Activated naive CD8-positive, alpha-beta T cell treated with anti-CD3 and anti-CD28 coated beads, Interleukin-2, amount 50 U/mL, for 24 hours (primary cell): ENCODE measurements around the gene ARHGAP42.

Experiments used
- ATAC-seq: fragments of 150-1000 bp; cut with Tn5 transposase; one replicate; pipeline ENCODE4 v1.10.0; 2021
- DNase-seq: peaks from one replicate; pipeline ENCODE4 v3.0.0; 2021
- H3K27ac Mint-ChIP-seq: one replicate; pipeline ENCODE4 v1.8.0; 2021; ENCODE audit warnings: mild to moderate bottlenecking, mixed read lengths
- H3K27me3 Mint-ChIP-seq: one replicate; pipeline ENCODE4 v1.8.0; 2021; ENCODE audit warnings: mixed read lengths
- H3K36me3 Mint-ChIP-seq: one replicate; pipeline ENCODE4 v1.8.0; 2021; ENCODE audit warnings: low read depth, mixed read lengths
- H3K4me1 Mint-ChIP-seq: one replicate; pipeline ENCODE4 v1.8.0; 2021; ENCODE audit warnings: mixed read lengths
- H3K4me3 Mint-ChIP-seq: one replicate; pipeline ENCODE4 v1.8.0; 2021; ENCODE audit warnings: mild to moderate bottlenecking, moderate library complexity, mixed read lengths
- H3K9me3 Mint-ChIP-seq: one replicate; pipeline ENCODE4 v1.8.0; 2021; ENCODE audit warnings: mixed read lengths

ARHGAP42 gene

GRCh38 chr11:100778166-100778785, 91.2 kb downstream of the ARHGAP42 start:
- no peak overlapping the region for H3K4me3 Mint-ChIP-seq
- no peak overlapping the region for H3K27ac Mint-ChIP-seq
- ATAC-seq = no peak
- DNase-seq = no peak
- peaks cover 2% of the 10 kb centered on the region for H3K4me1 Mint-ChIP-seq
- H3K36me3 Mint-ChIP-seq = no peaks in the 10 kb centered on the region
- H3K27me3 Mint-ChIP-seq = no peaks in the 10 kb centered on the region
- H3K9me3 Mint-ChIP-seq = no peaks in the 10 kb centered on the region

GRCh38 chr11:100780470-100780869, 93.4 kb downstream of the ARHGAP42 start:
- Mint-ChIP-seq H3K36me3 (no peaks in the 10 kb centered on the region), H3K9me3 (no peaks in the 10 kb centered on the region), H3K4me3 (no peak overlapping the region), H3K27ac (no peak overlapping the region), H3K4me1 (peaks cover 2% of the 10 kb centered on the region), H3K27me3 (no peaks in the 10 kb centered on the region)
- ATAC-seq (no peak), DNase-seq (no peak)

- no peak overlapping the region for H3K27ac Mint-ChIP-seq
- DNase-seq = no peak
- no peak for ATAC-seq
- no peaks in the 10 kb centered on the region for H3K27me3 Mint-ChIP-seq
- H3K9me3 Mint-ChIP-seq = peaks cover 4% of the 10 kb centered on the region
- H3K4me1 Mint-ChIP-seq = no peaks in the 10 kb centered on the region
- no peaks in the 10 kb centered on the region for H3K36me3 Mint-ChIP-seq
- H3K4me3 Mint-ChIP-seq = no peak overlapping the region
Measured at GRCh38 chr11:100785148-100785983, 98.3 kb downstream of the ARHGAP42 start.

GRCh38 chr11:100788561-100789295, 101.6 kb downstream of the ARHGAP42 start:
- H3K9me3 Mint-ChIP-seq = peaks cover 4% of the 10 kb centered on the region
- ATAC-seq = no peak
- no peak overlapping the region for H3K4me3 Mint-ChIP-seq
- no peaks in the 10 kb centered on the region for H3K4me1 Mint-ChIP-seq
- H3K27ac Mint-ChIP-seq = no peak overlapping the region
- DNase-seq = no peak
- H3K36me3 Mint-ChIP-seq = no peaks in the 10 kb centered on the region
- no peaks in the 10 kb centered on the region for H3K27me3 Mint-ChIP-seq

- Mint-ChIP-seq H3K27ac (no peak overlapping the region), H3K36me3 (no peaks in the 10 kb centered on the region), H3K9me3 (peaks cover 4% of the 10 kb centered on the region), H3K27me3 (no peaks in the 10 kb centered on the region), H3K4me1 (no peaks in the 10 kb centered on the region), H3K4me3 (no peak overlapping the region)
- ATAC-seq = no peak
- DNase-seq = no peak
Measured at GRCh38 chr11:100789500-100789899, 102.4 kb downstream of the ARHGAP42 start.

GRCh38 chr11:100790073-100790472, 103.0 kb downstream of the ARHGAP42 start:
- Mint-ChIP-seq H3K9me3 (peaks cover 4% of the 10 kb centered on the region), H3K4me3 (no peak overlapping the region), H3K4me1 (no peaks in the 10 kb centered on the region), H3K27me3 (no peaks in the 10 kb centered on the region), H3K27ac (no peak overlapping the region), H3K36me3 (no peaks in the 10 kb centered on the region)
- no peak for ATAC-seq
- no peak for DNase-seq

GRCh38 chr11:100791103-100791502, 104.0 kb downstream of the ARHGAP42 start:
- no peaks in the 10 kb centered on the region for H3K36me3 Mint-ChIP-seq

GRCh38 chr11:100791860-100792259, 104.8 kb downstream of the ARHGAP42 start:
- Mint-ChIP-seq H3K4me3 (no peak overlapping the region), H3K27ac (no peak overlapping the region), H3K9me3 (peaks cover 4% of the 10 kb centered on the region), H3K36me3 (no peaks in the 10 kb centered on the region), H3K4me1 (no peaks in the 10 kb centered on the region), H3K27me3 (no peaks in the 10 kb centered on the region)
- DNase-seq (no peak), ATAC-seq (no peak)

More at GRCh38 chr11:100791103-100791502, 104.0 kb downstream of the ARHGAP42 start:
- H3K27me3 Mint-ChIP-seq = no peaks in the 10 kb centered on the region
- ATAC-seq (no peak), DNase-seq (no peak)
- peaks cover 4% of the 10 kb centered on the region for H3K9me3 Mint-ChIP-seq
- H3K4me3 Mint-ChIP-seq = no peak overlapping the region
- no peak overlapping the region for H3K27ac Mint-ChIP-seq
- H3K4me1 Mint-ChIP-seq = no peaks in the 10 kb centered on the region

- DNase-seq (no peak), ATAC-seq (no peak)
- Mint-ChIP-seq H3K9me3 (no peaks in the 10 kb centered on the region), H3K27me3 (no peaks in the 10 kb centered on the region), H3K27ac (no peak overlapping the region), H3K4me3 (no peak overlapping the region), H3K4me1 (no peaks in the 10 kb centered on the region), H3K36me3 (no peaks in the 10 kb centered on the region)
Measured at GRCh38 chr11:100793525-100793924, 106.4 kb downstream of the ARHGAP42 start.

- Mint-ChIP-seq H3K27me3 (no peaks in the 10 kb centered on the region), H3K36me3 (no peaks in the 10 kb centered on the region), H3K4me3 (no peak overlapping the region), H3K4me1 (no peaks in the 10 kb centered on the region), H3K27ac (no peak overlapping the region), H3K9me3 (no peaks in the 10 kb centered on the region)
- no peak for ATAC-seq
- no peak for DNase-seq
Measured at GRCh38 chr11:100794446-100794845, 107.4 kb downstream of the ARHGAP42 start.

GRCh38 chr11:100799445-100799844, 112.4 kb downstream of the ARHGAP42 start:
- DNase-seq = no peak
- Mint-ChIP-seq H3K4me1 (no peaks in the 10 kb centered on the region), H3K27me3 (no peaks in the 10 kb centered on the region), H3K4me3 (no peak overlapping the region), H3K27ac (no peak overlapping the region), H3K9me3 (no peaks in the 10 kb centered on the region), H3K36me3 (no peaks in the 10 kb centered on the region)
- ATAC-seq = no peak

- H3K27ac Mint-ChIP-seq = no peak overlapping the region
- ATAC-seq = no peak
- no peaks in the 10 kb centered on the region for H3K27me3 Mint-ChIP-seq
- H3K36me3 Mint-ChIP-seq = no peaks in the 10 kb centered on the region
- H3K4me1 Mint-ChIP-seq = no peaks in the 10 kb centered on the region
- H3K4me3 Mint-ChIP-seq = no peak overlapping the region
- DNase-seq = no peak
- H3K9me3 Mint-ChIP-seq = no peaks in the 10 kb centered on the region
Measured at GRCh38 chr11:100800202-100800601, 113.1 kb downstream of the ARHGAP42 start.

GRCh38 chr11:100801225-100801999, 114.3 kb downstream of the ARHGAP42 start:
- Mint-ChIP-seq H3K4me1 (no peaks in the 10 kb centered on the region), H3K36me3 (no peaks in the 10 kb centered on the region), H3K27ac (no peak overlapping the region), H3K4me3 (no peak overlapping the region), H3K9me3 (no peaks in the 10 kb centered on the region), H3K27me3 (no peaks in the 10 kb centered on the region)
- ATAC-seq = no peak
- DNase-seq = no peak

GRCh38 chr11:100805506-100806199, 118.6 kb downstream of the ARHGAP42 start:
- ATAC-seq (no peak), DNase-seq (no peak)
- H3K4me3 Mint-ChIP-seq = no peak overlapping the region
- peaks cover 6% of the 10 kb centered on the region for H3K9me3 Mint-ChIP-seq
- no peaks in the 10 kb centered on the region for H3K27me3 Mint-ChIP-seq
- H3K27ac Mint-ChIP-seq = no peak overlapping the region
- no peaks in the 10 kb centered on the region for H3K4me1 Mint-ChIP-seq
- no peaks in the 10 kb centered on the region for H3K36me3 Mint-ChIP-seq
